GM12864 (cell line): ENCODE data around the gene STX5.

Source experiments
- DNase-seq: peaks from one replicate; pipeline ENCODE4 v3.0.0-alpha.2; 2011; ENCODE audit warnings: low read depth
- H3K4me3 ChIP-seq: 2 replicates; pipeline ENCODE4 v1.5.1; 2011; ENCODE audit warnings: mild to moderate bottlenecking, low read depth, low read length, control low read depth
- TF ChIP-seq, protein P1 (sequence below): IDR thresholded peaks from 2 replicates; pipeline ENCODE4 v1.5.1; 2011; ENCODE audit warnings: low read depth, mild to moderate bottlenecking, moderate library complexity, low read length, control low read depth, inconsistent platforms; ENCODE audit errors: missing control alignments

Gene STX5

DNA sequence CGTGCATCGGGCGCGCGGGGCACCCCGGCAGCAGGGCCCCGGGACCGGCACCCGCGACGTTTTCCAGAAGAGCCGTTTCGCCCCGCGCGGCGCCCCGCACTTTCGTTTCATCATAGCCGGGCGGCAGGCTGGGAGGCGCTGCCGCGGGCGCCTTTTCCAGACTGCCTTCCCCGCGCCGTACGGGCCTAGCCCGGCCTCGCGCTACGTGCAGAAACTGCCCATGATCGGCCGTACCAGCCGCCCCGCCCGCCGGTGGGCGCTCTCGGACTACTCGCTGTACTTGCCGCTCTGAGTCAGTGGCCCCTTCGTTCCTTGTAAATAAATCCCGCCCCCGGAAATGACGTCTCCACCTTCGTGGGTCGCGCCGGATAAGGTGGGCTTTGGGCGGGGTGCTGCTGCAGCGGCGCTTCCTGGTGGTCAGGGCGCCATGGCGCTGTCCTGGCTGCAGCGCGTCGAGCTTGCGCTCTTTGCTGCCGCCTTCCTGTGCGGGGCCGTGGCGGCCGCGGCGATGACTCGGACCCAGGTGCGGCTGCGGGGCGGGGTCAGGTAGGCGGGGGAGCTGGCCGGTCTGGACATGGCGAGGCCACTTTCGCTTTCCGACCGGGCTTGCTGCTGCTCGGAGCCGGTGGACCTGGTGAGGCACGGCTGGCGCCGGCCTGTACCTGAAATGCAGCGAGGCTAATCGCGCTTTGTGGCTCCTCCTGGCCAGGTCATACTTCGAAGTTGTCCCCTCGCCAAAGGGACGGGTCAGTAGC is 44.7 kb downstream of the STX5 start, which contains the start of gene TMEM179B:
TSS of gene TMEM179B (plus strand) at position 398 of the 755 bp plus-strand sequence. CDS start at position 428, 30 bp downstream.
- peak within 1 kb of the TSS; percentile 82 for H3K4me3 ChIP-seq
- peak; percentile 95 for DNase-seq
- TF ChIP-seq, protein P1, sequence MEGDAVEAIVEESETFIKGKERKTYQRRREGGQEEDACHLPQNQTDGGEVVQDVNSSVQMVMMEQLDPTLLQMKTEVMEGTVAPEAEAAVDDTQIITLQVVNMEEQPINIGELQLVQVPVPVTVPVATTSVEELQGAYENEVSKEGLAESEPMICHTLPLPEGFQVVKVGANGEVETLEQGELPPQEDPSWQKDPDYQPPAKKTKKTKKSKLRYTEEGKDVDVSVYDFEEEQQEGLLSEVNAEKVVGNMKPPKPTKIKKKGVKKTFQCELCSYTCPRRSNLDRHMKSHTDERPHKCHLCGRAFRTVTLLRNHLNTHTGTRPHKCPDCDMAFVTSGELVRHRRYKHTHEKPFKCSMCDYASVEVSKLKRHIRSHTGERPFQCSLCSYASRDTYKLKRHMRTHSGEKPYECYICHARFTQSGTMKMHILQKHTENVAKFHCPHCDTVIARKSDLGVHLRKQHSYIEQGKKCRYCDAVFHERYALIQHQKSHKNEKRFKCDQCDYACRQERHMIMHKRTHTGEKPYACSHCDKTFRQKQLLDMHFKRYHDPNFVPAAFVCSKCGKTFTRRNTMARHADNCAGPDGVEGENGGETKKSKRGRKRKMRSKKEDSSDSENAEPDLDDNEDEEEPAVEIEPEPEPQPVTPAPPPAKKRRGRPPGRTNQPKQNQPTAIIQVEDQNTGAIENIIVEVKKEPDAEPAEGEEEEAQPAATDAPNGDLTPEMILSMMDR, result peak; percentile 67

- peak; percentile 59 for DNase-seq
- TF ChIP-seq, protein P1, result peak; percentile 99
- peak overlapping the region; percentile 82 for H3K4me3 ChIP-seq
Measured at GRCh38 chr11:62786318-62787004, 45.4 kb downstream of the STX5 start.

GRCh38 chr11:62782753-62783152 is 49.1 kb downstream of the STX5 start:
- H3K4me3 ChIP-seq, result no peak overlapping the region
- no peak for DNase-seq
- TF ChIP-seq, protein P1, result no peak

GRCh38 chr11:62778441-62778840 is 53.4 kb downstream of the STX5 start:
- no peak for DNase-seq
- no peak overlapping the region for H3K4me3 ChIP-seq
- TF ChIP-seq, protein P1, result no peak

DNA sequence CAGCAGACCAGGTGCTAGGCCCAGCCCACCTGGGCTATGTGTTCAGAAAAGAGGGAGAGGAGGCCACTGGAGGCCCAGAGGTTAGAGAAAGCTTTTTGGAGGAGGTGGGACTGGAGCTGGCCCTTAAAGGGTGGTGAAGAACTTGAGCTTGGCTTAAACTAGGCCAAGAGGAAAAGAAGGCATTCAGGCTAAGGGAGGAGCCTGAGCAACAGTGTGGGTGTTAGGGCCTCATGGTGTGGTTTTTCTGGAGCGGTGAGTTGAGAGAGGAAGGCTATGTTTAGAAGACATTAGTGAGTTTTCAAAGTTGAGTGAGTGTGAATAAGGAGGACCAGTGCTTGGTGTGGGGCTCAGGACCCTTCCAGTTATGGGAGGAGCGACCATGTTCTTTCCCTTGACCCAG is 54.5 kb downstream of the STX5 start:
- TF ChIP-seq, protein P1, result no peak
- no peak overlapping the region for H3K4me3 ChIP-seq
- no peak for DNase-seq

- H3K4me3 ChIP-seq, result no peak overlapping the region
- no peak for DNase-seq
- TF ChIP-seq, protein P1, result no peak
Measured at GRCh38 chr11:62775646-62776045, 56.2 kb downstream of the STX5 start.
